Measurements from ENCODE around the gene ENDOG.

Gene ENDOG

DNA sequence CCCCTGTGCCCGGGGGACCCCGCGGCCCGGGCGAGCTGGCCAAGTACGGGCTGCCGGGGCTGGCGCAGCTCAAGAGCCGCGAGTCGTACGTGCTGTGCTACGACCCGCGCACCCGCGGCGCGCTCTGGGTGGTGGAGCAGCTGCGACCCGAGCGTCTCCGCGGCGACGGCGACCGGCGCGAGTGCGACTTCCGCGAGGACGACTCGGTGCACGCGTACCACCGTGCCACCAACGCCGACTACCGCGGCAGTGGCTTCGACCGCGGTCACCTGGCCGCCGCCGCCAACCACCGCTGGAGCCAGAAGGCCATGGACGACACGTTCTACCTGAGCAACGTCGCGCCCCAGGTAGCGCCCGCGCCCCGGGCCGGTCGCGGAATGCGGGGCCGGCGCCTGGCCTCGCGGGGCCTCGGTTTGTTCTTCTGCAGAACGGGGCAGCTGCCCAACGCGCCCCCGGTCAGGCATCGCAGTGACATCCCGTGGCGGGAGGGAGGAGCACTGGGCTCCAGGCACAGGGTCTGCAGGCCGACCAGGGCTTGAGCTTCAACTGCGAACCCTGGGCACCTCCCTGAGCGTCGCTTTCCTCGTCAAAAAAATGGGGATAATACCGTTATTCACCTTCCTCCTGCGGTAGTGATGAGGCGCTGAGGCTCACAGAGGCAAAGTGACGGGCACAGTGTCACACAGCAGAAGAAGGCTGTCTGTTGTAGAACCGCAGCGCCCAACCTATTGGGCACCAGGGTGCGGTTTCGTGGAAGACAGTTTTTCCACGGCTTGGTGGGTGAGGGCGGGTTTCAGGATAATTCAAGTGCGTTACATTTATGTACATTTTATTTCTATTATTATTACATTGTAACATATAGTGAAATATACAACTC lies 777 bp downstream of the ENDOG start:
- FAIRE-seq (no peak), DNase-seq (ENCODE audit: insufficient read length, low spot score) (no peak)
- TF ChIP-seq POLR2A (IDR thresholded peaks at IDR 0.05; ENCODE audit: low read depth, low read length) = no peak

DNA sequence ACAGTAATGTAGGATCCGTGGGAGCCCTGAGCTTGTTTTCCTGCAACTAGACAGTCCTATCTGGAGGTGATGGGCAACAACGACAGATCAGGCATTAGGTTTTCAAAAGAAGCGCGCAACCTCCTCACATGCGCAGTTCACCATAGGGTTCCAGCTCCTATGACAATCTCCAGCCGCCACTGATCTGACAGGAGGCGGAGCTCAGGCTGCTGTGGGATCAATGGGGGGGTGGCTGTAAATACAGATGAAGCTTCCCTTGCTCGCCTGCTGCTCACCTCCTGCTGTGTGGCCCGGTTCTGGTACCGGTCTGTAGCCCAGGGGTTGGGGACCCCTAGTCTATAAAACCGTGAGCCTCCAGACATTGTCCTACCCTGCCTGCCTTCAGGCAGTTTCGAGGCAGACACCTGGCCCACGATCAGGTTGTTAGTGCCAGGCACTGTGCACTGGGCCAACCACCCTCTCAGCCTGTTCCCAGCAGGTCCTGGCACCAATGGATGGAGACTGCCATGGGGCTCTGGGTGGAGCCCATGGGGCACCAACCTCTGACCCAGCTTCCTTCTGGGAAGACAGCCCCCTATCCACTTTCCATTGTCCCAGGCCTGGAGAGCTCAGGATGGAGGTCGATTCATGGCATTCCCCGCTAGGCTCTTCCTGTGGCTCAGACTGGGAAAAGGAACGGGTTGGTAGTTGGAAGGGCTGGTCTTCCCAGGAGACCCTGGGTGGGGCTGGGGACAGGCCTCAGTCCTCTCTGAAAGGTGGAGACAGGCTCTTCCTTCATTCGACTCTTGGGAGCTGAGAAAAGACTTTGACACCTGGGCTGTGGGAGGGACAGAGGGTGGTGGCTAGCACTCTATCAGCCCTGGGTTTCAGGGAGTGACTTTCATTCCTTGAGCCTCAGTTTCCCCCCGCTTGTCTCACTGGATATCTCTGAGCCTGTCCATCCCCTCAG lies 1.7 kb downstream of the ENDOG start:
- DNase-seq (ENCODE audit: insufficient read length, low spot score) (no peak), FAIRE-seq (no peak)
- no peak for TF ChIP-seq POLR2A (IDR thresholded peaks at IDR 0.05; ENCODE audit: low read depth, low read length)

DNA sequence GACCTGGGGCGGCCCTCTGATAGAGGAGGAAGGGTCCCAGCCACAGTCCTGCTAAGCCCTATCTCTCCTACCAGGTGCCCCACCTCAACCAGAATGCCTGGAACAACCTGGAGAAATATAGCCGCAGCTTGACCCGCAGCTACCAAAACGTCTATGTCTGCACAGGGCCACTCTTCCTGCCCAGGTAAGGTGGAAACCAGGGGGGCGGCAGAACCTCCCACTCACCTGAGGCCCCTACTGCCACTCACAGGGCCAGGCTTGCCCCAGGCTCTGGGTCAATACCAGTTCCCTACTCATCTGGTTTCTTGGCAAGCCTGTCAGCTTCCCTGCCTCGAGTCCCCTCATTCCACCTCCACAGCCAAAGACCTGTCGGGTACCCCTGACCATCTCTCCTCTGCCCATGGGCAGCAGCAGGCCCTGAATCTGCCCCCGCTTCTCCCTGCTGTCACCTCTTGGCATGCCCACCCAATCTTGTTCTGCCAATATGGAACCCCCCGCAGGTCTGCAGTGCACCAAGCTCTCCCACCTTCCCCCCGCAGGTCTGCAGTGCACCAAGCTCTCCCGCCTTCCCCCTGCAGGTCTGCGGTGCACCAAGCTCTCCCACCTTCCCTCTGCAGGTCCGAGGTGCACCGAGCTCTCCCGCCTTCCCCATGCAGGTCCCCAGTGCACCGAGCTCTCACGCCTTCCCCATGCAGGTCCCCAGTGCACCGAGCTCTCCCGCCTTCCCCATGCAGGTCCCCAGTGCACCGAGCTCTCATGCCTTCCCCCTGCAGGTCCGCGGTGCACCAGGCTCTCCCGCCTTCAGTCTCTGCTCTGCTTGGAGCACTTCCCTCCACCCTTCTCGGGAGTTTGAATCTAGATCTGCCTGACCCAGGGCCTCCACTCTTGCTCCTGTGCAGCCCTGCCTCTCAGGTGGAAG lies 2.6 kb downstream of the ENDOG start:
- TF ChIP-seq POLR2A (IDR thresholded peaks at IDR 0.05; ENCODE audit: low read depth, low read length) = no peak
- FAIRE-seq (no peak), DNase-seq (ENCODE audit: insufficient read length, low spot score) (no peak)

DNA sequence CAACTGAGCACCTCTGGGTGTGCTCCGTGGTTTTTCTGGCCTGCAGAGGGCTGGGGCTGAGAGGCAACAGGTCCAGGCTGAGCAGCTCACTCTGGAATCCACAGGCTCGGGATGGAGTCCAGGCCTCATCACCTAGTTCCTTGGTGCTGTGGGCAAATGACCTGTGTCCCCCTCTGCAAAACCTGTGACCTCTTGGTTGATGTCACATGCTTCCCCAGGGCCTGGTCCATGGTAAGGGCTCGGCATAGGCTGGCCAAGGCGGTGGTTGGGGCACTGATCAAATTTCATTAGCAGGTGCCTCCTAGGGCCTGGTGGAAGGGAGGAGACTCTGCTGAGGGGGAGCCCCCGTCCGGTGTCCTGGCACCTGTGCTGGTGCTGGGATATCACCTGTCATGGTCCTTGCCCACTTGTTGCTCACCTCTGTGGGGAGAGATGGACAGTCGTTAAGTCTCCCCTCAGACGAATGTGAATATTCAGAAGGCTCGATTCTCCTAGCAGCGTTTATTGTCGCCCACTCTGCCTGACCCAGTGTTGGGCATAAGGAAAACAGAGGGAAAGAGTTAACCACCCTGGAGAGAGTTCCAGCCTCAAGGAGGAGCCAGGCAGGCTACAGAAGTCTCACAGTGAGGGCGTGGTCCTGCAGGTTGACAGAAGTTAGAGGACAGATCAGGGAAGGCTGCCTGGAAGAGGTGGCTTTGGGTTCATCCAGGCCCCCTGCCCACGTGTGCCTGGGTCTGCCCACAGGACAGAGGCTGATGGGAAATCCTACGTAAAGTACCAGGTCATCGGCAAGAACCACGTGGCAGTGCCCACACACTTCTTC lies 3.5 kb downstream of the ENDOG start:
- FAIRE-seq (no peak), DNase-seq (ENCODE audit: insufficient read length, low spot score) (no peak)
- no peak for TF ChIP-seq POLR2A (IDR thresholded peaks at IDR 0.05; ENCODE audit: low read depth, low read length)

DNA sequence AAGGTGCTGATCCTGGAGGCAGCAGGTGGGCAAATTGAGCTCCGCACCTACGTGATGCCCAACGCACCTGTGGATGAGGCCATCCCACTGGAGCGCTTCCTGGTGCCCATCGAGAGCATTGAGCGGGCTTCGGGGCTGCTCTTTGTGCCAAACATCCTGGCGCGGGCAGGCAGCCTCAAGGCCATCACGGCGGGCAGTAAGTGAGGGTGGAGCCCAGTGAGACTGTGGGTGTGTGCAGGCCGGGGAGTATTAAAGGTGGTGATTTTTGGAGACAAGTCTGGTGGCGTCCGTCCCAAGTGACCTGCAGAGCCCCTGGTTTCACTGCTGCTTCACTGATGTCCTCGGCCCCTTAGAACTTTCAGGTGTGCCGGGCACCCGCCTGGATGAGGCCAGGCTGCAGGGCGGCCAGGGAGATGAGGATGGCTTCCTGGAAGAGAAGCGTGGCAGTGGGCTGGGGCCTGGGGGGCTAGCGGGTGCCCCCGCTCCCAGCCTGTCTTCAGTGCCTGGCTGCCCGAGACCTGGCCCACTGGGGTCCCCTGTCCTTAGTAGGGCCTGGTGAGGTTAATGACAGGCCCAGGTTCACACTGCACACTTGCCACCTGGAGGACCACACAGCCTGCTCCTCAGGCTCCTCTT lies 4.2 kb downstream of the ENDOG start:
- DNase-seq (ENCODE audit: insufficient read length, low spot score) (no peak), FAIRE-seq (no peak)
- no peak for TF ChIP-seq POLR2A (IDR thresholded peaks at IDR 0.05; ENCODE audit: low read depth, low read length)

DNA sequence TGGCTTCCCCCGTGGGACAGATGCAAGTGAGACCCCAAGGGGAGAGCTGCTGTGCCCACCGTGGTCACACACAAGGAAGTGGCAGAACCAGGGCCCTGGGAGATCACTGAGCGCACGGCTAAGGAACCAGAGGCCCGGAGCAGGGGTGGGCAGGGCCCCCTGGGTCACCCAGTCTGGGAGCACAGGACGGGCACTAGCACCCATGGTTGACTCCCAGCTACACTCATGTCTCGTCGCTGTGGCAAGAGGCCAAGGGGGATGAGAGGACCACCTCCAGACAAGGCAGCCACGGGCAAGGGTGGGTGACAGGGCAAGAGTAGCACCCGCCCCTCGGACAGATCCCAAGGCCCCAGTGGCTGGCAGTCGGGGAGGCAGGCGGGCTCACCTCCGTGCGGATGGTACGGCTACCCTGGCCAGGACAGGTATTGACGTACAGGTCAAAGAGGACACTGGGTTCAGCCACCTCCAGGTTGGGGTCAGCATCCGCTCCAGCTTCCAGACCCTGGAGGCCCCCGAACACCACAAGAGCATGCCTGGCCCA lies 5.1 kb downstream of the ENDOG start:
- no peak for TF ChIP-seq POLR2A (IDR thresholded peaks at IDR 0.05; ENCODE audit: low read depth, low read length)
- no peak for DNase-seq (ENCODE audit: insufficient read length, low spot score)
- no peak for FAIRE-seq

DNA sequence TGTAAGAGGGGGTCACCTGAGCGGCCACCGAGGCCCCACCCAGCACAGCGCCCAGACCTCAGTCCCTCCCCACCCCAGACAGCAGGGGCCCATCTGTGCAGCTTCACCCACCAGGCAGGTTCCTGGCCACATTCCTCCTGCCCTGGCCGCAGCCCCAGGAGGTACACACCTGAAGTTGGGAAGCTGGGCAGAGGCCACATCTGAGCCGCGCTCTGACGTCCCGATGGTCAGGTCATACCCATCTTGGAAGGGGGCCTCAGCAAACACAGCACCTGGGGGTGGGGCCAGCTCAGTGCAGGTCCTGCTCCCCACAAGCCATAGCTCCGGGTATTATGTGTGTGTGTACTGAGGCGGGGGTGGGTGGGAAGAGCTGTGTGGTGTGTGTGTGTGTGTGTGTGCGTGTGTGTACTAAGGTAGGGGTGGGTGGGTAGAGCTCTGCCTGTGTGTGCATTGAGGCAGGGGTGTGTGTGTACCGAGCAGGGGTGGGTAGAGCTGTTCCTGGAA lies 5.7 kb downstream of the ENDOG start:
- TF ChIP-seq POLR2A (IDR thresholded peaks at IDR 0.05; ENCODE audit: low read depth, low read length) = no peak
- FAIRE-seq = no peak
- DNase-seq (ENCODE audit: insufficient read length, low spot score) = no peak

DNA sequence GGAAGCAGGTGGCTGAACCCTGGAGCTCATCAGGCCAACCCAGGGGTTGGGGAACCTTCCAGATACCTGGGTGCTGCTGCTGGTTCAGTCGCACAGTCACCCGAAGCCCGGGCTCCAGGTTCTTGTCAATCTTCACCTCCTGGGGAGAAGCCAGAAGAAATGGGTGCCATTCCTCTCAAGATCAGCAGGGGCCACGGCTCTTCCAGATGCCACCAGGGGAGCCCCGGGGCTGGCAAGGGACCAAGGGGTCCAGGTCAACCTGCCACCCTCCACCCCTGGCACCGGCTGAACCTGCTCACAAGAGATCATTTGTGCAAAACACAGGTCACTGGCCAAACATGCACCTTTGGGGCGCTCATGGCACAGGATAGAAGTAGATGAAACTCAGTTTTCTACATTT lies 6.6 kb downstream of the ENDOG start:
- FAIRE-seq (no peak), DNase-seq (ENCODE audit: insufficient read length, low spot score) (no peak)
- TF ChIP-seq POLR2A (IDR thresholded peaks at IDR 0.05; ENCODE audit: low read depth, low read length) = no peak

DNA sequence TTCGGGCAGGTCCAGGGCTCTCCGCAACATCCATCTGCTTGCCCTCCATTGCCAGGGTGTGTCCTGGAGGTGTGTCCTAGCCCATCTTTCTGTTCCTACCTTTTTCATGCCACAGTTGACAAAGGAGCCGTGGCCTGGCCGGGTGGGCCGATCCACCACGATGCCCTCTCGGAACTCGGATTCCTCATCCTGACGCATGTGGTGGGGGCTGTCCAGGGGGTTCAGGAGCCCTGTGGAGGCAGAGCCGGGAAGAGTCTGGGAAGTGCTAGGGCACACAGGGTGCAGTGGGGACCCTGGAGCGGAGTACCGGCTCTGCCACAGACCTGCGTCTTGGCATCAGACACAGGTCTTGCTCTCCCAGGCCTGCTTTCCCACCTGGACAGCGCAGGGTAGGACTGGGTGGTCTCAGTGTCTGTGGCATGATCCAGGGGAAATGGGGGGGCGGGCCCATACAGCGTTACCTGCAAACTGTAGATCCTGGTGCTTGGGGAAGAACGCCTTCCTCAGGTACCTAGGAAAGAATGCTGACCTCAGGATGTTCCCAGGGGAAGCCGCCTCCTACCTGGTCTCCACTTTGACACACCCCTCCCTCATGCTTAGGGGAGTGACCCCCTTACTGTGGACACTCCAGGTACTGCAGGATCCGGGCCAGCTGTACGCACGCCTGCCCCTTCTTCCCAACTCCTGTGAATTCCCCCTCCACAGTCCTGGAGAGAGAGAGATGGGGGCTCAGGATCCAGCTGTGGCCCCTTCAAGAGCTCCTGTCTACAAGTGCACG lies 7.8 kb downstream of the ENDOG start:
- DNase-seq (ENCODE audit: insufficient read length, low spot score) = peak; percentile 58
- no peak for TF ChIP-seq POLR2A (IDR thresholded peaks at IDR 0.05; ENCODE audit: low read depth, low read length)
- no peak for FAIRE-seq

DNA sequence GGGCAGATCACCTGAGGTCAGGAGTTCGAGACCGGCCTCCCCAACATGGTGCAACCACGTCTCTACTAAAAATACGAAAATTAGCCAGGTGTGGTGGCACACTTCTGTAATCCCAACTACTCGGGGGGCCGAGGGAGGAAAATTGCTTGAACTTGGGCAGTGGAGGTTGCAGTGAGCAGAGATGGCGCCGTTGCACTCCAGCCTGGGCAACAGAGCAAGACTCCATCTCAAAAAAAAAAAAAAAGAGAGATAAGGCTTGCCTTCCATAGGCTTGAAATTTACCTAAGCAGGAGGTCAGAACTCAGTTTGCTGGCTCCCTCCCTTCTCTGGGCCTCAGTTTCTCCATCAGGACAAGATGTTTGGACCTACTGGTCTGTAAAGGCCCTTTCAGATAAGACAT lies 10.0 kb downstream of the ENDOG start:
- FAIRE-seq (no peak), DNase-seq (ENCODE audit: insufficient read length, low spot score) (no peak)
- no peak for TF ChIP-seq POLR2A (IDR thresholded peaks at IDR 0.05; ENCODE audit: low read depth, low read length)

All from H54 (cell line).